Activated CD8-positive, alpha-beta memory T cell treated with anti-CD3 and anti-CD28 coated beads, Interleukin-2, amount 50 U/mL, for 1 hour (primary cell): Measurements from ENCODE around the gene ANKS1B.

Source experiments
- DNase-seq: peaks from one replicate; pipeline ENCODE4 v3.0.0-alpha.2; 2020; ENCODE audit errors: extremely low read depth

The ANKS1B gene

DNA sequence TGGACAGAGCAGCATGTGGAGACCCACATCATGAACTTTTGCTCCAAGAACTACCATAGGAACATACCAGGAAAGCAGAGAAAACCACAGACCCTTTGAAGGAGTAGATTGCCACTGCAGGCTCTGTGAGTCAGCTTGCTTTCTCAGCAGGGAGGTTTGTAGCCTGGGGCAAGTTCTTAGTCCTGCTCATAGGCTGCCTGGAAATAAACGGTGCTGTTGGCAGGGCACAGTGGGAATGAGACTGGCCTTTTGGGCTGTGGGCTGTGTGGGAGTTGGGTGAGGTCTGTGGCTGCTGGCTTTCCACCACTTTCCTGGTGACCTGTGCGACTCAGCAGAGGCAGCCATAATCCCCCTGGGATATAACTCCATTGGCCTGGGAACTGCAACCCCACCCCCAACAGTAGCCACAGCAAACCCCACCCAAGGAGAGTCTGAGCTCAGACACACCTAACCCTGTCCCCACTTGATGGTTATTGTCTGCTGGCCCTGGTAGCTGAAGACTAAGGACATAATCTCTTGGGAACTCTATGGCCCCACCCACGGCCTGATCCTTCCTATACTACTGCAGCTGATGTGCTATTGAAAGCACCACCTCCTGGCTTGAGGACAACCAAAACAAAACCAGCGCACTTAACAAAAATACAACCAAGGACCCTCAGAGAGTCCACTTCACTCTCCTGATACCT, 529.2 kb downstream of the ANKS1B start:
- no peak for DNase-seq

DNA sequence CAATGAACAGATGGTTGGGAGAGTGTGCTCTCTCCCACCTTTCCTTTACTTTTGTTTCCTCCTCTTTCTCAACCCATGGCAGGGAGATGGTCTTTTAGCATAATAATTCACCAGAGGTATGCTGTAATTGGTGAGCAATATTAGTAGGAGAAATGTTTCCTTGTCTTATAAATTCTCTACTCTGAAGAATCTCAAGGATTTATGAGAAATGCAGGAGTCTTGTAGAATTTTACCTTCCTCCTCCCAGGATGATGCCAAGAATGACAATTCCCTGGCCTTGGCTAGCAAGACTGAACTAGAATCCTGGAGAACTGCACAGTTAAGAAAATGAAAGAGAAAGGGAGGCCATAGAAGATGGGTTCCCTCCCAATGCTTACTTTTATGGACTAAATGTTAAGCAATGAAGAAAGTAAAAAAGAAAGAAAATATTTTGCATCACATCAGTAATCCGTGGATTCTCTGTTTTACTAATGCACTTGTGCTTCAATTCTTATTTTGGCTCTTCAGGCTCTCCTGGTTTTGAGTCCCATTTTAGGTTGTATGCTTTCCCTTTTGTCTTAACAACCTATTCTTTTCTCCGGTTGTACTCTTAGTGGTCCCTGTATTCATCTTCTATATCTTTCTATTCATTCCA, 530.1 kb downstream of the ANKS1B start:
- no peak for DNase-seq

DNA sequence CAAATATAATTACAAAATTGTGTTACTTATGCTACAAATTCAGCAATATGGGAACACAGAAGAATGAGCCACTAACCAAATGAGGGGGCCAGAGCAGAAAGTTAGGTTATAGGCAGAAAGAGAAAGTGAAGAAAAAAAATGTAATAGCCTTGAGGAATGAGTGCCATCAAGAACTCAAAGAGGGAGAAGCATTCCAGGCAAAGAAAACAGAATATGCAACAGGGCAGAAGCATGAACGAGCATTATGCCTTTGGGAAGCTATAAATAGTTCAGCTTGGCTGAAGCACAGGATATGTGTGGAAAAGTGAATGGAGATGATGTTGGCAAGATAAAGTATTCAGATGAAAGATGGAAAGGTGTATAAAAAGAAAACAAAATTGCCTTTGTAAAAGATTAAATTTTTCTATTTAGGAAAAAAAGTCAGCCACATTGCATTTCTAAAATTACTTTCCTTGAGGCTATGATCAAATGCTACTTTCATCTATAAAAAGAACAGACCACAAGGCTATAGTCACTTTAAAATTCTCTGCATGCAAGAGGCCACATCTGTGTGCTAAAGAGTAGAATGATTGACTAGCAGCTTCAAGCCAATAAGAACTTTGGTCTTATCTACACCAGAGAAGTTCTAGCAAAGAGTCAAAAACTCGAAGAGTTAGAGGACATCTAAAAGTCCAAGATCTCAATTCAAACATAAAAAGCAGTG, 530.7 kb downstream of the ANKS1B start:
- no peak for DNase-seq

DNA sequence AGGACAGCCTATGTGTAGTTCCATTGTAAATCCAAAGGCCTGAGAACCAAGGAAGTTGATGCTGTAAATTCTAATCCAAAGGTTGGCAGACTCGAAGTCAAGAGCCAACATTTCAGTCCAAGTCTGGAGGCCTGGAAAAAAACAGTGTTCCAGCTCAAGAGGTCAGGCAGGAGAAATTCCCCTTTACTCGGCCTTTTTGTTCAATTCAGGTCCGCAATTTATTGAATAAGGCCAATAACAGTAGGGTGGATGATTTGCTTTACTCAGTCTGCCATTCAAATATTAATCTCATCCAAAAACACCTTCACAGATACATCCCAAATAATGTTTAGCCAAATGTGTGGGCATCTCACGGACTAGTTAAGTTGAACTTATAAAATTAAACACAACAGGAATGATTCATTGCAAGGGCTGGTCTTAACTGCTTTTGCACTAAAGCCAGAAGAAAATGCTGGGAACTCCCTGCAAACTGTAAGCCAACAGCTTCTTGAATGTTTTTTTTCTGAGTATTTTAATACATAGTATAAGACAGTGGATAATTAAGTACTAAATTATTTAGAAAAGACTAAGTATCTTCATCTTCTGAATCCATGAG, 534.6 kb downstream of the ANKS1B start:
- DNase-seq: no peak

DNA sequence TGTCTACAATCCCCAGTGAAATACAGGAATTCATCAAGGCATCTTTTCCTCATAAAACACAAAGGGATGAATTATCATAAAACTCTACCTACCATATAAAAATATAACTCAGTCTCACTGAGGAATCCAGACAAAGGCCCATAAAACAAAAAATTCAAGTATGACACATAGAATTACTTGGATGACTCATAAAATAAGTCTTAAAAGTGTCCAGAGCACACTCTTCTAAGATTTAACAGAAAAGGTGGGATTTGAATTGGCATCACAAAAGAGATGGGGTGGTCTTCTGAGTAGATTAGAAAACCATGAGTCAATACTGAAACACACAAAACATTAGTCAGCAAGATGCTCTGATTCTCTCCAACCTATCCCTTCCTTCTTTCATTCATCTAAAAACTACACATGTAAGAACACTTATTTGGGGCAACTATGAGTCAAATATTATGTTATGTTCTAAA, 539.8 kb downstream of the ANKS1B start:
- DNase-seq: no peak

DNA sequence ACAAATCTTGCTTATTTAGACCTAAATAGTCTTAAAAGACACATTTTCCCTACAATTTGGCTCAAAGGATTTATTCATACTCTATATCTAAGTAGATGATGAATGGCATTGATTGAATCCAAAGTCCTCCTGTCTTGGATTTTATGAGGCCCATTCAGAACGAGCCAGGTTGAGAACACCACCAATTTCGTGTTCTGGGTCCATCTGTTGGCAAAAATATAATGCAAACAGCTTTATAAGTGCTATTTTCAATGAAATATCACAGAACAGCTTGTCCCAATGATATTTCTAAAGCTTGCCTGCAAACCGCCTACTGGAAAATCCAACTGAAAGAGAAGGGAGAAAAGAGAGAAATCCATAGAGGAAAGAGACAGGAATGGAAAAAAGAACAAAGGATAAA, 542.0 kb downstream of the ANKS1B start:
- DNase-seq: no peak

DNA sequence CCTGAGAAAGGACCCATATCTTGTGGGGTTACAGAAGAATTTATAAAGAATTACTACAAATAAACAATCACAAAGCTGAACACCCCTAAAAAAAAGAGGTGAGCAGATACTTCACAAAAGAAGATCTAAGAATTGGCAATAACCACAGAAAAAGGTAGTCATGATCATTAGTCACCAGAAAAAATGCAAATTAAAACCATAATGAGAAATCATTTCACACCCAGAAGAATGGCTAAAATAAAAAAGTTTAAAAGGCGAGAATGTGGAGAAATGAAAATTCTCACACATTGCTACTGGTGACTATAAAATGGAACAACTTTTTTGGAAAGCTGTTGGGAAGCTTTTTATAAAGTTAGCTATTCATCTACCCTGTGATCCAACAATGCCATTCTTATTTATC, 545.3 kb downstream of the ANKS1B start:
- no peak for DNase-seq

DNA sequence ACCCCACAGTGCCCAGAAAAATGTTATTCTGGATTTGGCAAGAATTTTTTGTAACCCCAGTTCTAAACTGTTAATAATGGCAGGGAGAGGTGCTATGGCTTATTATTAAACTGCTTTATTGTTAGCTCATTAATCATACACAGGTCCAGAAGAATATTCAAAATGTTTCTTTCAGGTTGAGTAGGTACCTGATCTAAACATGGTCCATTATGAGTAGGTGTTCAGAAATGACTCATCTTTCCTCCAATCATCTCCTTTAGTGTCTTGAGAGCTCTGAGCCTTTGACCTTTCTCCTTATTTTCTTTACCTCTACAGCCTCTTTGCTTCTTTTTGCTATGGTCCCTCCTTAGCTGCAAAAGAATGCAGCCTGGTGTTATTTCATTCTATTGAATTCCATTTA, 548.2 kb downstream of the ANKS1B start:
- no peak for DNase-seq

DNA sequence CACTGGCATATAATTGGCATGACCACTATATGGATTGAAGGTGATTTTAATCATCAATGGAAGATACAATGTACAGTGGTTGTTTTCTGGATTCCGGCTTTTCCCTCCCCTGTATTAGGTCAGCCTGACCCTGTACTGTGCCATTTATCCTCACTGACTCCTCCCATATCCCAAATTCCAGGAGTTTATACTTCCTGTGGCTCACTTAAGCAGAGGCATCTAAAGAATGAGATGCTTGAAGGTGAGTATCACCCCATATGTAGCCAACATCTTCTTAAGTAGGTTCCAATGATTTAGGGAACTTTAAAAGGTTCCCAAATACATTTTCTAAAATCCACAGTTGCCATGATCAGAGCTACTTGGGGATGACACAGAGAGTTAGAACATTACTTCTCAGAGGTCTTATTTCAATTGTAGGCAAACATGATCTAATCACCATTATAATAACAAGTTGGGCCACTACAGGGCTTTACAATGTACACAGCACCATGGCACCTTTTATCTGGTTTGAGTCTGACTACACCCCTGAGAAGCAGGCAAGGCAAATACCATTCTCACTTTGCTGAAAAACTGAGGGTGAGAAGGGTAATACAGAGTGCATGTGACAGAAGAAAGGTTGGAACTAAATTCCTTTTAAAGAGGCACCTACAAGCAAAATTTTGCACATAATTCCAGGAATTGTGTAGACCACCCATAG, 549.5 kb downstream of the ANKS1B start:
- no peak for DNase-seq

DNA sequence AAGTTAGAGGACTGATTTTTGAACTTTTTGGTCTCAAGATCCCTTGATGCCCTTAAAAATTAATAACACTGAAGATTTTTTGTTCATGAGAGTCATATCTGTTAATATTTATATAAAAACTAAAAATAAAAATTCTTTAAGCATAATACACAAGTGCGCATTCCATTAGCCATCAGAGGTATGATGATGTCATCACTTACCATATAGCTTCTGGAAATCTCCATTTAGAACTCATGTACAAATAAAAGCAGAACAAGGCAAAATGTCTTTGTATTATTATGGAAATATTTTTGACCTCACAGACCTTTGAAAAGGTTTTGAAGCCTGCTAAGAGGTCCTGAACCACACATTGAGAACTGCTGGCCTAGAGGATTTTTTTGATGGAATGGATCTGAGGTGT, 551.6 kb downstream of the ANKS1B start:
- no peak for DNase-seq

DNA sequence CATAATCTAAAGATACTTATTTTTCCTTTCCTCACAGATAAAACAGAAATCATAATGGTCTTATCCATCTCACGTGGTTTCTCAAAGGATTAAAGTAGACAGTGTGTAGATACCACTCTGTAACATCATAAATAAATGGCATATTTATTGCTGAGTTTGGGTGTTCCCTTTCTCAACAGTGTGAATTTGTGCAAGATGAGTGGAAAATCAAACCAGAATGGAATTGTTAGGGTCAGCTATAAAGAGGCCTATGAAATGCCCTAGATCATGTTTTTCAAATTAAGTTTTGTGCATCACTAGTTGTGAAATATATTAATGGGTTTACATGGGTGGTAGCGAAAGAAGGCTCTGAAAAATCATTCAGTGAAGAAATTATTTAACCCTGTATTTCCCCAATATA, 553.5 kb downstream of the ANKS1B start:
- DNase-seq: no peak

DNA sequence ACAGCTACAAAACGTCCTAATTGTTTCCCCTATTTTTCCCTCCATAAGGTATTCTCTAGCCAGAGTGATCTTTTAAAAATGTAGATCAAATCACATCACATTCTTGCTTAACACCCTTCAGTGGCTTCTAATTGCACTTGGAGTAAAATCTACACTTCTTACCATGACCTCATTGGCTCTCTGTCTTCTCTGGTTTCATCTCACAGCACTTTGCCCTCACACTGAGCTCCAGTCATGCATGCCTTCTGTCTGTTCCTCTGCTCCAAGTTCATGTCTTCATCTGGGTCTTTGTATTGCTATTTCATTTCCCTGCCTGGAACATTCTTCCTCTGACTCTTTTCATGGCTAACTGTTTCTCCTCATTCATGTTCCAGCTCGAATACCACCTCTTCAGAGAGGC, 557.6 kb downstream of the ANKS1B start:
- no peak for DNase-seq

DNA sequence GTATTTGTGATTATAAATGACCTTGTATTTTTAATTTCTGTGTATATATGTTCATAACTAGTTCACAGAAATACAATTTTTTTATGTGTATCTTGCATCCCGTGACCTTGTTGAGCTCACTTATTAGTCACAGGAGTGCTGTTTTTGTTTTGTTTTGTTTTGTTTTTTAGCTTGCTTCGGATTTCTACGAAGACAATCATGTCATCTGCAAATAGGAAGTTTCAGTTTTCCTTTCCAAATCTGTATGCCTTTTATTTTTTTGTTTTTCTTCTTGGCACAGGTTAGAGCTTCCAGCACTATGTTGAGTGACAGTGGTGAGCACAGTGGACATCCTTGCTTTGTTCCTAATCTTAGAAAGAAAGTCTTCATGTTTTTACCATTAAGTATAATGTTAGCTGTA, 566.4 kb downstream of the ANKS1B start:
- DNase-seq: no peak

DNA sequence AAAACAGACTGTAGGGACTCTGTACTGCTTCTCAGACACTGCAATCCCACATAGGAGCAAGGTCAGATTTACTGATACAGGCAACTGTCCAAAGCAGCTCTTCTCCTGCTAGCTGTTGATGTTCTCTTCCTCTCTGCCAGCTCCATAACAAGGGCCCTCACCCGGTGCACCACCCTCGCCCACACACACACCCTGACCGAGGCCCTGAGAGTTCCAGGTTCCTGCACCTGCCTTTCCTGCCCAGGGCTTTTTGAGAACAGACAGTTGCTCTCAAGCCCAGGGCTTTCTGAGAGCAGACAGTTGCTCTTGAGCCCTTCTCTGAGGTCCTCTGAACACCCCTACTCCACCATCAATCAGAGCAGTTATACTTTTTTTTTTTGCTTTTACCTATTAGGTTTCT, 571.0 kb downstream of the ANKS1B start:
- DNase-seq: no peak

DNA sequence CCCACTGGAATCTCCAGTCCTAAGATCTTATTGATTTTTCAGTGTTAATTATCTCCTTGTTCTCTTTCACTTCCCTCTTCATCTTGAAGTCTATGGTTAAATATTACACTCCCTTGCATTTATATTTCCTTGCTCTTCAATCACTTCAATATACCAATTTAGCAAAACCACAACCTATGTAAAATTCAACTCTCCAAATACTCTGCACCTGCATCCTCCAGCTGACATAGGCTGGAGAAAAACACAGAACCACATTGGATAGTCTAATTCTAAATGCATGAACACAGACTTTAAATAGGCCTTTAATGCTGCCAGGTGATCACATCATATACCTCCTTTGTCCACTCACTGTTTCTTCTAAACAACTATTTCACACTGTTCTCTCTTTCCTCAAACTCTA, 591.0 kb downstream of the ANKS1B start:
- no peak for DNase-seq

DNA sequence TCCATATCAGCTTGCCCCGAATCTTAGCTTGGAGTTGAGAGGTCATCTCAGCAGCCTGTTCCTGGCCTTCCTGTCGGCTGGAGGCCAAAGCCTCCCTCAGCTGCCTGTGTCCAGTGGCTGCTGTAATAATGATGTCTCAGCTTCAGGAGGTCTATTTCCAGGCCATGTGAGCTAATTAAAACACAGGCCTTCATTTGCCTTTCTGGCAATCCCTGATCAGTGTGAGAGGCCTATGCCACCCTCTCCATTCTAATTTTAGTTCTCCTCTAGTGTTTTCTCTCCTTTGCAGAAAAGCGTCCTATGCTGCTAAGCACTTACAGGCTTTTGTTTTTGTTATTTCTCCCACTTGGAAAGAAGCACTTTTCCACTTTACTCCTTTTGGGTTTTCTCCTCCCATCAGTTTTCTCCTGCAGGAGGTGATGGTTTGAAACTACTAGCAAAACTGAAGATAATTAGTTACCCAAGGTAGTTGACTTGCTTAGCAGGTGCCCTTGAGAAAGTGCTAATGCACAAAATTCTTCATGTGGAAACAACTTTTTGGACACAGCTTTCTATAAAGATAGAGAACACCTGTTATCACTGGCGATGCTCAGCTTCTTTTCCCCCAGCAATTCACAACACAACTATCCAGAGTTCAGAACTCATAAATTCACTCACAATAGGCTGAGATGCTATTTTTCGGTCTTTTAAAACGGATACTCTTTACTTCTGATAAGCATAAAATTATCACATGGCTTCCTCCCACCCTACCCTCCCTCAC, 592.5 kb downstream of the ANKS1B start:
- no peak for DNase-seq

DNA sequence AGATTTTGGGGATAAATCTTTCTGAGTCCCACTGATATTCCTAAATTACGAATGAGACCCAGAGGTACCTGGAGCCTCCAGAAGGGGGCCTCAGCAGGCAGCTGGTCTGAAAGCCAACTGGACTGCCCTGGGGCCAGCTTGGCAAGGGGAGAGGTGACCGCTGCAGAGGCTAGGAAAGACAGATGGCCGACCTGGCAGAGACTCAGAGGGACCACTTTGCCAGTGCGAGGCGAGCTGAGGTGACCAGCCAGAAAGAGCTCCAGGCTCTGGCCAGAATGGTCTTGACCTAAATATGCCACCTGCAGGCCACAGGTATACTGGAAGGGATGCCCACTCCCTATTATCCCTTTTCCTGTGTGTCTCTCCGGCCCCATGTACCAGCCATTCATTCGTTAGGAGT, 594.0 kb downstream of the ANKS1B start:
- no peak for DNase-seq

DNA sequence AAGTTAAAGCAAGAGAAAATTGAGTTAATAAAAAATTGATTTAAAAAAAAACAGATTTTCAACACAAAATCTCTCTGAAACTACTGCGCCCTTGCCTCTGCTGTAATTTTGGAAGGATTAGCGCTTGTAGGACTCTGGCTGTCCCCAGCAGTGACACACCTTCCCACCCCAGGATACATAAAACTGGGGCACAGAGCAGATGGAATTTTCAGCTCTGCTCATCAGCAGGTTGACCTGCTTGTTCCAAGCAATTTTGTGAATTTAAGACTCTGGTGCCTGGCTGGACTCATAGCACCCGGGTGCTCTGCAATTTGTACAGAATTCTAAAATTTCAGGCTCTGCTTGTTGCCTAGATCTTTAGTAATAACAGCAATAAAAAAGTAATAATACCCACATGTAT, 595.0 kb downstream of the ANKS1B start:
- DNase-seq: no peak

DNA sequence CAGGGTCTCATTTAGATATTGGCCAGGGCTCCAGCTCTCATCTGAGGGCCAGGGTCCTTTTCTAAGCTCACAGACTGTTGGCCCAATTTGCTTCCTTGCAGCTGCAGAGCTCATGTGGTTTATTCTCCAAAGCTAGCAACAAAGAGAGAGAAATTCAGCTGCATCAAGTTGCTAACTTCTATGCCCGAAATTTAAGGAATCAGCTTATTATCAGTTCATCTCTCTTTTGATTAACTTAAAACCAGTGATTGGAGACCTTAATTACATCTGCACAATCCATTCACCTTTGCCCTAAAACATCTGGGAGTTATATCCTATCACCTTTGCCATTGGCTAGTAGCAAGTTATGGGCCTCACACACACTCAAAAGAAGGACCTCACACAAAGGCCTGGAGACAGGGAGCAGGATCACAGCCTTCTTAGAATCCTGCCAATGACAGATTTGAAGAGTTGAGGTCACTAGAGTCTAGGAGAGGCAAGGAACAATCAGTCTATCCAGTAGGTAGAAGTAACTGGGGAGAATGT, 596.0 kb downstream of the ANKS1B start:
- no peak for DNase-seq

DNA sequence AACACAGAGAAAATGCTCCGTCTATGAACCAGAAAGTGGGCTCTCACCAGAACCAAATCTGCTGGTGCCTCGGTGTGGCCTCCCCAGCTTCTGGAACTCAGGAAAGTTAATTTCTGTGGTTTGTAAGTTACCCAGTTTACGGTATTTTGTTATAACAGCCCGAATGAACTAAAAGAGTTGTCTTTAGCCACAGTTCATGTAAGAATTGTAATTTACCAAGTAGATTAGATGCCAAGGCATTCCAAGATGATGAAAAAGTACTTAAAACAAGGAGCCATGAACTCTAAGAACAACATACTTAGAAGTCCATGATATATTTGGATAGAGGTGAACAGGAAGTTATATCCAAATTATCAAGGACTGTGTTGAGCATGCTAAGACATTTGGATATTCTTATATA, 597.1 kb downstream of the ANKS1B start:
- no peak for DNase-seq

DNA sequence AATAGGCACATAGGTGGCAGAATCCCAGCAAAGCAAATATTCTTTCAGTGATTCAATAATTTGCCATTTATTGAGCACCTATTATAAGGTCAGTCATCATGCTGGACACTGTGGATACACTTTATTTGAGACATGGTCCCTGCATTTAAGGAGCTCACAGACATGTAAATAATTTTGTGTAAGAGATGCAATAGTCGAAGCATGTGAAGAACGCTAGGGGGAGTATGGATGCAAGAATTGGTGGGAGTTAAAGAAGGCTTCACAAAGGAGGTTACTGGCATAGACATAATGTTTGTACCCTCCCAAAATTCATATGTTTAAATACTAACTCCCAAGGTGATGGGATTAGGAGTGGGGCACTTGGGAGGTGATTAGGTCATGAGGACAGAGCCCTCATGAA, 597.8 kb downstream of the ANKS1B start:
- no peak for DNase-seq
